Suprapubic skin (tissue), 4 donors: ENCODE measurements around the gene PRRC2B. TPM values are rescaled to one million over a fixed set of nuclear protein-coding genes. Genes with fewer than 3 reads are reported as not detected.

Experiments used
- DNase-seq, 2 donors: peaks; one replicate each; pipeline ENCODE4 v3.0.0-alpha.2; 2019; ENCODE audit warnings: low spot score in 2 of 2
- H3K27ac ChIP-seq: fragments of 200-600 bp; sonication (generic); one replicate; pipeline ENCODE4 v1.5.1; 2019
- H3K27me3 ChIP-seq: fragments of 200-600 bp; sonication (generic); one replicate; pipeline ENCODE4 v1.5.1; 2019
- H3K36me3 ChIP-seq: fragments of 200-600 bp; sonication (generic); one replicate; pipeline ENCODE4 v1.5.1; 2019
- H3K4me1 ChIP-seq: fragments of 200-600 bp; sonication (generic); one replicate; pipeline ENCODE4 v1.5.1; 2019
- H3K4me3 ChIP-seq: fragments of 200-600 bp; sonication (generic); one replicate; pipeline ENCODE4 v1.5.1; 2019; ENCODE audit warnings: mild to moderate bottlenecking
- H3K9me3 ChIP-seq: fragments of 200-600 bp; sonication (generic); one replicate; pipeline ENCODE4 v1.5.1; 2019
- EP300 ChIP-seq: sonication (generic); formaldehyde crosslinking; IDR thresholded peaks from one replicate; pipeline ENCODE4 v1.6.1; 2017; ENCODE audit warnings: antibody characterized with exemption
- POLR2A ChIP-seq, 2 donors: fragments of 450-650 bp; IDR thresholded peaks; one replicate each; pipeline ENCODE4 v1.6.1; 2017; ENCODE audit warnings: antibody characterized with exemption in 2 of 2, mild to moderate bottlenecking in 2 of 2, moderate library complexity in 2 of 2
- POLR2AphosphoS5 ChIP-seq, 3 donors: sonication (generic); formaldehyde crosslinking; IDR thresholded peaks; one replicate each; pipeline ENCODE4 v1.6.1; 2017; ENCODE audit warnings: antibody characterized with exemption in 3 of 3
- WGBS: methylation state at CpG from one replicate; pipeline ENCODE4 v1.1.5; 2018; 5-methylcytosine and 5-hydroxymethylcytosine counted together
- total RNA-seq, 4 donors: library from RNA; depleted of rRNA; stranded (reverse); fragments of >200 nt; gene quantifications; one replicate each; pipeline ENCODE4 v1.1.0, GENCODE V29; 2016
- TF ChIP-seq, protein P1 (sequence below), 2 donors: fragments of 200-600 bp in 1 of 2; fragments of 450-650 bp in 1 of 2; sonication (generic) in 1 of 2; IDR thresholded peaks; one replicate each; pipeline ENCODE4 v1.5.1; 2016 to 2019; ENCODE audit warnings: antibody characterized with exemption in 2 of 2, mild to moderate bottlenecking in 1 of 2, moderate library complexity in 1 of 2

PRRC2B gene
- total RNA-seq, 4 donors from 2014 or later = 153 to 286 (median 240) TPM

DNA sequence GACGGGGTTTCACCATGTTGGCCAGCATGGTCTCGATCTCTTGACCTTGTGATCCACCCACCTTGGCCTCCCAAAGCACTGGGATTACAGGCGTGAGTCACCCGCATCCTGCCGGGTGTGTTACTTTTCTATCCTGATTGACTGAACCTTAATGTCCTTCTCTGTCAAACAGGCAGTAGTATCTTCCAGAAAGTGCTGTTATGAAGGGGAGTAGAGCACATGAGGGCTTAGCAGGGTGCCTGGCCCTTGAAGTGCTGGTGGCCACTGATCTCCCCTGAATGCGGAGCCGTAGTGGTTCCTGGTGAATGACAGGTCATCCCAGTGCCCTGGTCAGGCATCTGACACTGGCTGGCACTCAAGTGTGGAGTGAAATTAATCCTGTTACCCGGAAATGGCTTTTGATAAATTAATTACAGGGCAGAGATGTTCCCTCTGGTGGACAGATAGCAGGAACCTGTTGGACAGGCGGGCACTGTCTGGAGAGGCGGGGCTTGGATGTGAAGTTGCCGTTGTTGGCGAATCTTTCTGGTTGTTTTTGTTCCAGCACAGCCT is 28.4 kb downstream of the PRRC2B start:
- H3K27me3 ChIP-seq = no peaks in the 10 kb centered on the region
- H3K36me3 ChIP-seq = peaks cover 2% of the 10 kb centered on the region
- no peak for DNase-seq
- WGBS = 32% methylated on average over 12 of the region's 12 CpGs
- H3K4me1 ChIP-seq = peaks cover 83% of the 10 kb centered on the region
- peak overlapping the region; percentile 8 for H3K4me3 ChIP-seq
- H3K9me3 ChIP-seq = no peaks in the 10 kb centered on the region
- peak overlapping the region; percentile 82 for H3K27ac ChIP-seq
- TF ChIP-seq POLR2AphosphoS5 (IDR thresholded peaks at IDR 0.05) (no peak), POLR2A (IDR thresholded peaks at IDR 0.05) (no peak), EP300 (no peak)
- TF ChIP-seq, protein P1, sequence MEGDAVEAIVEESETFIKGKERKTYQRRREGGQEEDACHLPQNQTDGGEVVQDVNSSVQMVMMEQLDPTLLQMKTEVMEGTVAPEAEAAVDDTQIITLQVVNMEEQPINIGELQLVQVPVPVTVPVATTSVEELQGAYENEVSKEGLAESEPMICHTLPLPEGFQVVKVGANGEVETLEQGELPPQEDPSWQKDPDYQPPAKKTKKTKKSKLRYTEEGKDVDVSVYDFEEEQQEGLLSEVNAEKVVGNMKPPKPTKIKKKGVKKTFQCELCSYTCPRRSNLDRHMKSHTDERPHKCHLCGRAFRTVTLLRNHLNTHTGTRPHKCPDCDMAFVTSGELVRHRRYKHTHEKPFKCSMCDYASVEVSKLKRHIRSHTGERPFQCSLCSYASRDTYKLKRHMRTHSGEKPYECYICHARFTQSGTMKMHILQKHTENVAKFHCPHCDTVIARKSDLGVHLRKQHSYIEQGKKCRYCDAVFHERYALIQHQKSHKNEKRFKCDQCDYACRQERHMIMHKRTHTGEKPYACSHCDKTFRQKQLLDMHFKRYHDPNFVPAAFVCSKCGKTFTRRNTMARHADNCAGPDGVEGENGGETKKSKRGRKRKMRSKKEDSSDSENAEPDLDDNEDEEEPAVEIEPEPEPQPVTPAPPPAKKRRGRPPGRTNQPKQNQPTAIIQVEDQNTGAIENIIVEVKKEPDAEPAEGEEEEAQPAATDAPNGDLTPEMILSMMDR (IDR thresholded peaks at IDR 0.05) = no peak

DNA sequence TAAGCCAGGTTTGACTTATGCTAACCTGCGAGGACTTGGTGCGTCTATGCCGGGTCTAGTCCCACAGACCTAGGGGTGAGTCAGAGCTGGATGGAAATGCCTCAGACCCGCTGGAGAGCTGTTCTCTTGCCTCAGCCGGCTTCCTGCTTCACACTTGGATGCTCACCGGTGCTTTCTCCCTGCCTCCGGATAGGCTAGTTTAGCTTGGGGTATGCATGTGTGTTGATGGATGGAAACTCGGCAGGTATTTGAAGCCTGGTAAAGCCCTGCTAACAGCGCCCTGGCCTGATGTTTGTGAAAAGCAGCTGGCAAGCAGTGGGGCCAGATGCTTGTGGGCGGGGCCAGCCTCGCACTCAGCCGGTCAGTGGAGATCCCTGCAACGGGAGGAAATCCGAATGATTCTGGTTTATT is 29.3 kb downstream of the PRRC2B start:
- H3K36me3 ChIP-seq = peaks cover 2% of the 10 kb centered on the region
- no peaks in the 10 kb centered on the region for H3K9me3 ChIP-seq
- TF ChIP-seq POLR2AphosphoS5 (IDR thresholded peaks at IDR 0.05) (no peak), EP300 (no peak), POLR2A (IDR thresholded peaks at IDR 0.05) (no peak)
- TF ChIP-seq, protein P1 (IDR thresholded peaks at IDR 0.05) = no peak
- peaks cover 74% of the 10 kb centered on the region for H3K4me1 ChIP-seq
- H3K4me3 ChIP-seq = peak overlapping the region; percentile 8
- DNase-seq = no peak
- 16% methylated on average over 3 of the region's 14 CpGs for WGBS
- H3K27ac ChIP-seq = peak overlapping the region; percentile 82
- no peaks in the 10 kb centered on the region for H3K27me3 ChIP-seq

DNA sequence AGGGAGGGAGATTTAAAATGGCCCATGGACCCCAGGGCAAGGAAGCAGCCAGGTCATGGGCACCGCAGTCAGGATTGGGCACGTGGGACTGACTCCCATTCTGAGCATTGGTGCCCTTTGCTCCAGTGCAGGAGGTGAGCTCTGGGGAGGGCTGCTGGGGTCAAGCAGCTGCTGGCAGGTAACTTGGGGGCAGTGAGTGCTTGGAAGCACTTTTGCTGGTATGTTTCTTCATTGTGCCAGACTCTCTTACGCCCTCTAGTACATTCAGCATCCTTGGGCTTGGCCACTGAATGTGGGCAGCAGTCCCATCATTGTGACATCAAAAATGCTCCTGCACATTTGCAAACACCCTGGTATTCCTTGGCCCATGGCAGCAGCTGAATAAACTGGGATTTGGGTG is 32.7 kb downstream of the PRRC2B start:
- peaks cover 48% of the 10 kb centered on the region for H3K4me1 ChIP-seq
- no peak for TF ChIP-seq POLR2AphosphoS5 (IDR thresholded peaks at IDR 0.05)
- TF ChIP-seq EP300 = no peak
- no peak for TF ChIP-seq POLR2A (IDR thresholded peaks at IDR 0.05)
- TF ChIP-seq, protein P1 (IDR thresholded peaks at IDR 0.05) = no peak

DNA sequence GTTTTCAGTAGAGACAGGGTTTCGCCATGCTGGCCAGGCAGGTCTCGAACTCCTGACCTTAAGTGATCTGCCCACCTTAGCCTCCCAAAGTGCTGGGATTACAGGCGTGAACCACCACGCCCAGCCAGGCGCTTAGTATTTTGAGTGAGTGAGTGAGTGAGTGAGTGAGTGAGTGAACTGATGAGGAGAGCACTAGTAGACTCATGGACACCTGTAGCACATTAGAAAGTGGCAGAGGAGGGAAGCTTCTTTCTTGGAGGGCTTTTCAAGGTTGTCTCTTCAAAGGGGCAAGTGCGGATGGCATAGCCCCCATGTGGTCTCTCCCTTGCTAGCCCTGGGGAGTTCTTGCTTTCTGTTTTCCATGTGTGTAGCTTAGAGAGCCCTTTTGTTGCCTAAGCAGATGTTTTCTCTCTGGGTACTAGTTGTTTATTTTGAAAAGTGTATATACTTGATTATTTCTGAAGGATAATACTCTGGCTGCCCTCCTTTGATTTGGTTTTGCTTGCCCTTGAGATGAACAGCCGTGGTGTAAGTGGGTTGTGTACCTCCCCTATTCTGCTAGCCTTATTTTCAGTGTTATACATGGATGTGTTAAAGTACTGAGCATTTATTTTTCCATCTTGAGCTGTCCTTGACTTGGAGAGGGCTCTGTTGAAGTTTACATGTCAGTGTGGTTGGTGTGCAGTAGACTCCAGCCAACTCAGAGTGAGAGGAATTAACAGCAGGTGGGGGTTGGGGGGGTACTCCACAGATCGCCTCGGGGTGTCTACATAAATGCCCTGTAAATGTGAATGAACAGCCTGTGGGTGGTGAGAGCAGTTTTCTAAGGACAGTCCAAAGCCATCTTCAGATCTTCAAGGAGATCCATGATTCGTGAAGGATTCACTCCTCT is 35.5 kb downstream of the PRRC2B start:
- no peak for TF ChIP-seq POLR2AphosphoS5 (IDR thresholded peaks at IDR 0.05)
- TF ChIP-seq EP300 = no peak
- no peak for TF ChIP-seq POLR2A (IDR thresholded peaks at IDR 0.05)
- TF ChIP-seq, protein P1 (IDR thresholded peaks at IDR 0.05) = no peak
- Histone ChIP-seq H3K9me3 (no peaks in the 10 kb centered on the region), H3K4me3 (no peak overlapping the region), H3K4me1 (peaks cover 36% of the 10 kb centered on the region), H3K36me3 (peaks cover 17% of the 10 kb centered on the region), H3K27me3 (no peaks in the 10 kb centered on the region), H3K27ac (no peak overlapping the region)
- 74% methylated on average over 9 of the region's 10 CpGs for WGBS
- peak in 1 of 2 donors; percentile 34 for DNase-seq

More for the DNA sequence above, 32.7 kb downstream of the PRRC2B start:
- no peaks in the 10 kb centered on the region for H3K36me3 ChIP-seq
- DNase-seq = no peak
- no peaks in the 10 kb centered on the region for H3K27me3 ChIP-seq
- H3K4me3 ChIP-seq = no peak overlapping the region
- H3K9me3 ChIP-seq = no peaks in the 10 kb centered on the region
- H3K27ac ChIP-seq = no peak overlapping the region
- 92% methylated on average over 3 of the region's 3 CpGs for WGBS

DNA sequence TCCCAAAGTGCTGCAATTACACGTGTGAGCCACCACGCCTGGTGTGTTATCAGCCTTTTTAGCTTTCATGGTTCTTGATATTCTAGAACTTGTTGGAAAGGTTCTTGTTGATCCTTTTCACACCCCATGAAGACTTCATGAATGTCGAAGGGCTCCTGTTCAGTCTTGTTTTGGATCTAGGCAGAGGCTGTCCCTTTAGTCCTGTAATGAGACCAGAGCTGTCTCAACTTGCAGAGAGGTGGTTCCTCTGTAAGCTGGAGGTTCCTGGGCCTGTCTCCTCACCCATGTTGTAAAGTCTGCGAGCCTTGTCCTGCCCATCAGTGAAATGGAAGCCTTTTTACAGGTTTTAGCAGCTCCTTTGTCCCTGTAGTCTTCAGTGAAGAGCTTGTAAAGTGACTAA is 38.2 kb downstream of the PRRC2B start:
- WGBS = 48% methylated on average over 4 of the region's 4 CpGs
- DNase-seq = peak in 1 of 2 donors; percentile 47
- Histone ChIP-seq H3K4me1 (peaks cover 23% of the 10 kb centered on the region), H3K4me3 (no peak overlapping the region), H3K27me3 (no peaks in the 10 kb centered on the region), H3K36me3 (peaks cover 42% of the 10 kb centered on the region), H3K9me3 (no peaks in the 10 kb centered on the region), H3K27ac (peak overlapping the region; percentile 20)
- TF ChIP-seq POLR2AphosphoS5 (IDR thresholded peaks at IDR 0.05) (no peak), POLR2A (IDR thresholded peaks at IDR 0.05) (no peak), EP300 (no peak)
- TF ChIP-seq, protein P1 (IDR thresholded peaks at IDR 0.05) = no peak
